B cell (primary cell): ENCODE data around the gene SERINC5. TPM values are rescaled to one million over a fixed set of nuclear protein-coding genes. Genes with fewer than 3 reads are reported as not detected.

Experiments
- ATAC-seq: fragments of 200-7000 bp; cut with Tn5 transposase; one replicate; pipeline ENCODE4 v1.10.0; 2021; ENCODE audit warnings: low read depth, mild to moderate bottlenecking, moderate number of reproducible peaks, moderate library complexity
- CTCF ChIA-PET: fragments of 350-600 bp; sonication (Branson Sonifier 250); formaldehyde crosslinking; loops from one replicate; lab custom pipeline; 2021; ENCODE audit warnings: antibody characterized with exemption, inconsistent platforms; lab: Charles Lee
- POLR2A ChIA-PET: fragments of 350-600 bp; sonication (Branson Sonifier 250); formaldehyde crosslinking; loops from one replicate; lab custom pipeline; 2021; ENCODE audit warnings: antibody characterized with exemption; lab: Charles Lee
- DNase-seq: peaks from one replicate; pipeline ENCODE4 v3.0.0; 2013
- H2AFZ ChIP-seq: 2 replicates; pipeline ENCODE4 v1.6.1; 2012; ENCODE audit warnings: mild to moderate bottlenecking, low read depth, low read length; ENCODE audit not compliant: insufficient read depth, poor library complexity, severe bottlenecking
- H3K27ac ChIP-seq, 2 donors: 1 replicate in 1 of 2; 2 replicates in 1 of 2; pipeline ENCODE4 v1.5.1; 2012 to 2013; ENCODE audit warnings: low read length in 2 of 2, mild to moderate bottlenecking in 2 of 2, moderate library complexity in 1 of 2
- H3K27me3 ChIP-seq, 4 experiments: fragments of 200-600 bp in 1 of 4; sonication (generic) in 1 of 4; replicated peaks in 1 of 4; 1 replicate in 2 of 4; 2 replicates in 2 of 4; pipeline versions ENCODE4 v1.6.1 to v1.7.0; 2013 to 2016; ENCODE audit warnings: low read length in 3 of 4, mild to moderate bottlenecking in 2 of 4, mixed read lengths in 1 of 4, moderate library complexity in 1 of 4; ENCODE audit not compliant: insufficient read depth in 4 of 4, control insufficient read depth in 3 of 4; ENCODE audit errors: control extremely low read depth in 1 of 4
- H3K36me3 ChIP-seq, 2 experiments: replicated peaks in 1 of 2; 1 replicate in 1 of 2; 2 replicates in 1 of 2; pipeline versions ENCODE4 v1.6.1 to v1.7.1; 2013; ENCODE audit warnings: low read length in 1 of 2; ENCODE audit not compliant: insufficient read depth in 2 of 2, control insufficient read depth in 1 of 2; ENCODE audit errors: control extremely low read depth in 1 of 2, extremely low read depth in 1 of 2
- H3K4me1 ChIP-seq, 2 donors: fragments of 200-600 bp in 1 of 2; sonication (generic) in 1 of 2; 1 replicate in 1 of 2; 2 replicates in 1 of 2; pipeline versions ENCODE4 v1.5.1 to v1.6.1; 2013 to 2017; ENCODE audit warnings: low read length in 2 of 2; ENCODE audit not compliant: control insufficient read depth in 2 of 2, insufficient read depth in 2 of 2
- H3K4me2 ChIP-seq: replicated peaks from 2 replicates; pipeline ENCODE3; 2012; ENCODE audit warnings: mild to moderate bottlenecking, low read depth, low read length; ENCODE audit not compliant: poor library complexity, severe bottlenecking
- H3K4me3 ChIP-seq, 5 experiments: fragments of 200-600 bp in 1 of 5; sonication (generic) in 1 of 5; 1 replicate in 3 of 5; 2 replicates in 2 of 5; pipeline versions ENCODE4 v1.5.1 to v1.7.0; 2011 to 2016; ENCODE audit warnings: low read length in 4 of 5, mild to moderate bottlenecking in 4 of 5, low read depth in 2 of 5, control low read depth in 1 of 5, moderate library complexity in 1 of 5; ENCODE audit not compliant: insufficient read depth in 1 of 5; ENCODE audit errors: control extremely low read depth in 1 of 5, extremely low read depth in 1 of 5
- H3K79me2 ChIP-seq: fragments of 200-600 bp; sonication (generic); one replicate; pipeline ENCODE4 v1.6.0; 2016; ENCODE audit warnings: low read length; ENCODE audit not compliant: control insufficient read depth, insufficient read depth
- H3K9ac ChIP-seq: fragments of 200-600 bp; sonication (generic); 2 replicates; pipeline ENCODE4 v1.6.1; 2017; ENCODE audit warnings: mild to moderate bottlenecking, low read length, moderate library complexity
- H3K9me3 ChIP-seq, 3 donors: one replicate each; pipeline versions ENCODE4 v1.6.1 to v1.7.1; 2013; ENCODE audit warnings: low read length in 2 of 3; ENCODE audit not compliant: control insufficient read depth in 2 of 3, insufficient read depth in 1 of 3; ENCODE audit errors: control extremely low read depth in 1 of 3
- H4K20me1 ChIP-seq: 2 replicates; pipeline ENCODE4 v1.6.0; 2012; ENCODE audit warnings: mild to moderate bottlenecking, low read length; ENCODE audit not compliant: insufficient read depth, control insufficient read depth, poor library complexity, severe bottlenecking
- H3K27ac Mint-ChIP-seq: one replicate; pipeline ENCODE4 v1.8.0; 2021; ENCODE audit warnings: mixed read lengths
- H3K27me3 Mint-ChIP-seq: one replicate; pipeline ENCODE4 v1.8.0; 2021; ENCODE audit warnings: mixed read lengths
- H3K4me1 Mint-ChIP-seq: one replicate; pipeline ENCODE4 v1.8.0; 2021; ENCODE audit warnings: mixed read lengths
- H3K4me3 Mint-ChIP-seq: one replicate; pipeline ENCODE4 v1.8.0; 2021; ENCODE audit warnings: mixed read lengths
- H3K9me3 Mint-ChIP-seq: one replicate; pipeline ENCODE4 v1.8.0; 2022; ENCODE audit warnings: mixed read lengths; ENCODE audit not compliant: insufficient read depth
- EZH2 ChIP-seq: IDR thresholded peaks from 2 replicates; pipeline ENCODE4 v1.6.1; 2012; ENCODE audit warnings: borderline replicate concordance, low read depth, mild to moderate bottlenecking, moderate library complexity, low read length; ENCODE audit not compliant: insufficient read depth, poor library complexity, severe bottlenecking
- WGBS: methylation state at CpG from one replicate; pipeline ENCODE4 v1.1.5; 2013; ENCODE audit warnings: missing lambda C conversion rate; ENCODE audit not compliant: insufficient coverage; 5-methylcytosine and 5-hydroxymethylcytosine counted together
- intact Hi-C: fragments of 100-400 bp; cut with micrococcal nuclease; formaldehyde crosslinking; loops from one replicate; pipeline ENCODE4 v1.10.0; 2022
- polyA plus RNA-seq: library from polyadenylated mRNA; depleted of rRNA; stranded (reverse); fragments of >200 nt; gene quantifications from 2 replicates; pipeline ENCODE4 v1.2.3, GENCODE V29; 2012
- total RNA-seq, 2 donors: library from RNA; stranded (reverse); fragments of 120-200 nt in 1 of 2; gene quantifications; 1 replicate in 1 of 2; 2 replicates in 1 of 2; pipeline versions ENCODE4 v1.2.3 to v1.2.4, GENCODE V29; 2013 to 2022
- TF ChIP-seq, protein P1 (sequence below): fragments of 200-600 bp; IDR thresholded peaks from one replicate; pipeline ENCODE4 v1.8.0; 2022; ENCODE audit warnings: antibody characterized with exemption, mild to moderate bottlenecking

Gene SERINC5
- total and polyA plus RNA-seq, 2 donors (not counting 1 experiment from before 2014, with no cell fraction given) = 2.4 to 9.5 TPM

DNA sequence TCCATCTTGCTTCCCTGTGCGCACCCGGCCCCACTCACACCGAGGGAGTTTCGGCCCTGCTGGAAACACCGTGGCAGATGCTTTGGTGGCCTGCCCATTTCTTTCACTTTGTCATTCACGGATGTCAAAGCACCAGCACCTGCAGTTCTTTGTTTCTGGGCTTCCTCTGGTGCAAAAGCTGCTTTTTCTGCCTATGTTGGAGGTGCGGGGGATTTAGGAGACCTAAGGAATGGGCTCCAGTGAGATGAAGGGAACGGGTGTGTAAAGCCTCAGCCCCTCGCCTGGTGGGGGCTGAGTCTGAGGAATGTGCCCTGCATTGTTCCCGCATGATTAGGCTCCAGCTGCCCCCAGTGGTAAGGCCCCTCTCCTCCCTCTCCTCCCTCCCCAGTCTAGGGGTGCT, 158.4 kb downstream of the SERINC5 start:
- 98% methylated on average over 7 of the region's 10 CpGs for WGBS
- Histone ChIP-seq H3K4me1 (no peaks in the 10 kb centered on the region), H3K27ac (no peak overlapping the region), H3K9me3 (no peaks in the 10 kb centered on the region), H3K27me3 (no peaks in the 10 kb centered on the region), H3K36me3 (no peaks in the 10 kb centered on the region), H3K4me2 (no peak overlapping the region), H4K20me1 (no peaks in the 10 kb centered on the region), H3K9ac (no peak overlapping the region), H2AFZ (no peak overlapping the region), H3K79me2 (no peaks in the 10 kb centered on the region), H3K4me3 (no peak overlapping the region)
- Mint-ChIP-seq H3K9me3 (no peaks in the 10 kb centered on the region), H3K4me3 (no peak overlapping the region), H3K27me3 (no peaks in the 10 kb centered on the region), H3K27ac (no peak overlapping the region), H3K4me1 (no peaks in the 10 kb centered on the region)
- DNase-seq (no peak), ATAC-seq (no peak)
- POLR2A ChIA-PET = no interaction called here
- CTCF ChIA-PET = interaction anchor here (1.7 to 13.9 kb wide), 3 partner anchors 8 to 210 kb away, joined by 4 to 388 read pairs (median 4); no protein-coding TSS in a partner anchor
- TF ChIP-seq EZH2 = no peak
- TF ChIP-seq, protein P1, sequence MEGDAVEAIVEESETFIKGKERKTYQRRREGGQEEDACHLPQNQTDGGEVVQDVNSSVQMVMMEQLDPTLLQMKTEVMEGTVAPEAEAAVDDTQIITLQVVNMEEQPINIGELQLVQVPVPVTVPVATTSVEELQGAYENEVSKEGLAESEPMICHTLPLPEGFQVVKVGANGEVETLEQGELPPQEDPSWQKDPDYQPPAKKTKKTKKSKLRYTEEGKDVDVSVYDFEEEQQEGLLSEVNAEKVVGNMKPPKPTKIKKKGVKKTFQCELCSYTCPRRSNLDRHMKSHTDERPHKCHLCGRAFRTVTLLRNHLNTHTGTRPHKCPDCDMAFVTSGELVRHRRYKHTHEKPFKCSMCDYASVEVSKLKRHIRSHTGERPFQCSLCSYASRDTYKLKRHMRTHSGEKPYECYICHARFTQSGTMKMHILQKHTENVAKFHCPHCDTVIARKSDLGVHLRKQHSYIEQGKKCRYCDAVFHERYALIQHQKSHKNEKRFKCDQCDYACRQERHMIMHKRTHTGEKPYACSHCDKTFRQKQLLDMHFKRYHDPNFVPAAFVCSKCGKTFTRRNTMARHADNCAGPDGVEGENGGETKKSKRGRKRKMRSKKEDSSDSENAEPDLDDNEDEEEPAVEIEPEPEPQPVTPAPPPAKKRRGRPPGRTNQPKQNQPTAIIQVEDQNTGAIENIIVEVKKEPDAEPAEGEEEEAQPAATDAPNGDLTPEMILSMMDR = no peak
- intact Hi-C loops = no loop called here

DNA sequence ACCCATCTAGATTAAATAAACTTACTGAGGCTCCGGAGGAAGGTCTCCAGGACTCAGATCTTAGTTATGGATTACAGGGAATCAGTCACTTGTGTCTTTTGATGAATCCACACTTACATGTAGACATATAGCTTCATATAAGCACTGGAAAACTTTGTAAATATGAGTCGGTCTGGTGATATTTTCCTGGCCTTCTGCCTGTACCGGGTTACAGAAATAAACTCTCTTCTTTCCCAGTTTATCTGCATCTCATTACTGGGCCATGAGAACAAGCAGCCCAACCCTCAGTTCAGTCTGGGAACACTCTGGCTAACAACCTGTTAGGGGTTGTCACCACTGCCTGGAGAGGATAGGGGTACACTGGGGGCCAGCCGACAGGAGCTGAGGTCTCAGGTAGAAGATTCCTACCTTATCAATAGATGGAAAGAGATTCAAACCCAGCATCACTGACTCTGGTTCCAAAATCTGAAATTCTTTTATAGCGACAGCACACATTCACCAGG, 161.6 kb downstream of the SERINC5 start:
- H3K4me1 ChIP-seq = no peaks in the 10 kb centered on the region
- H3K36me3 ChIP-seq = no peaks in the 10 kb centered on the region
- H3K27ac ChIP-seq = no peak overlapping the region
- no peak overlapping the region for H3K9ac ChIP-seq
- Mint-ChIP-seq H3K9me3 (no peaks in the 10 kb centered on the region), H3K27me3 (no peaks in the 10 kb centered on the region), H3K4me3 (no peak overlapping the region), H3K27ac (no peak overlapping the region), H3K4me1 (no peaks in the 10 kb centered on the region)
- ChIA-PET CTCF (interaction anchor here (0.7 to 13.9 kb wide), 5 partner anchors 11 to 583 kb away, joined by 3 to 388 read pairs (median 6); no protein-coding TSS in a partner anchor), POLR2A (no interaction called here)
- H3K27me3 ChIP-seq = no peaks in the 10 kb centered on the region
- no peak for DNase-seq
- TF ChIP-seq, protein P1 = no peak
- TF ChIP-seq EZH2 = no peak
- no peak overlapping the region for H3K4me2 ChIP-seq
- H3K4me3 ChIP-seq = no peak overlapping the region
- H2AFZ ChIP-seq = no peak overlapping the region
- no peaks in the 10 kb centered on the region for H3K79me2 ChIP-seq
- WGBS = 100% methylated on average over 3 of the region's 5 CpGs
- no peaks in the 10 kb centered on the region for H4K20me1 ChIP-seq
- H3K9me3 ChIP-seq = no peaks in the 10 kb centered on the region
- intact Hi-C loops = no loop called here
- ATAC-seq = no peak
